Smooth muscle cell (in vitro differentiated cells): Measurements from ENCODE around the gene TMIGD1. TPM values are rescaled to one million over a fixed set of nuclear protein-coding genes. Genes with fewer than 3 reads are reported as not detected.

Source experiments
- DNase-seq: peaks from one replicate; lab custom pipeline; 2025; ENCODE audit not compliant: unreplicated experiment; lab: John Stamatoyannopoulos, UW
- H2AFZ ChIP-seq: fragments of 200-600 bp; sonication (generic); 2 replicates; pipeline ENCODE4 v1.6.0; 2016; ENCODE audit warnings: antibody characterized with exemption, low read depth, mild to moderate bottlenecking
- H3F3A ChIP-seq: fragments of 200-600 bp; sonication (generic); 2 replicates; pipeline ENCODE4 v1.6.0; 2017; ENCODE audit warnings: antibody characterized with exemption, low read depth
- H3K27ac ChIP-seq: fragments of 200-600 bp; sonication (generic); 2 replicates; pipeline ENCODE4 v1.5.1; 2016; ENCODE audit warnings: low read depth, mild to moderate bottlenecking
- H3K27me3 ChIP-seq: fragments of 200-600 bp; sonication (generic); 2 replicates; pipeline ENCODE4 v1.6.1; 2016; ENCODE audit warnings: low read depth, mild to moderate bottlenecking
- H3K36me3 ChIP-seq: fragments of 200-600 bp; sonication (generic); 2 replicates; pipeline ENCODE4 v1.5.1; 2016; ENCODE audit warnings: low read depth
- H3K4me1 ChIP-seq: fragments of 200-600 bp; sonication (generic); 2 replicates; pipeline ENCODE4 v1.5.1; 2016; ENCODE audit warnings: low read depth
- H3K4me2 ChIP-seq: fragments of 200-600 bp; sonication (generic); 2 replicates; pipeline ENCODE4 v1.6.0; 2016; ENCODE audit warnings: mild to moderate bottlenecking
- H3K4me3 ChIP-seq: fragments of 200-600 bp; sonication (generic); 2 replicates; pipeline ENCODE4 v1.5.1; 2016; ENCODE audit warnings: mild to moderate bottlenecking
- H3K79me2 ChIP-seq: fragments of 200-600 bp; sonication (generic); 2 replicates; pipeline ENCODE4 v1.6.0; 2016; ENCODE audit warnings: low read depth, mild to moderate bottlenecking
- H3K9ac ChIP-seq: fragments of 200-600 bp; sonication (generic); 2 replicates; pipeline ENCODE4 v1.6.0; 2016; ENCODE audit warnings: low read depth
- H3K9me3 ChIP-seq: fragments of 200-600 bp; sonication (generic); replicated peaks from 2 replicates; pipeline ENCODE4 v1.5.1; 2016; ENCODE audit warnings: low read depth
- H4K20me1 ChIP-seq: fragments of 200-600 bp; sonication (generic); 2 replicates; pipeline ENCODE4 v1.6.0; 2016; ENCODE audit warnings: low read depth
- WGBS: methylation state at CpG from one replicate; pipeline ENCODE4 v1.1.7; 2016; ENCODE audit warnings: low lambda C conversion rate; 5-methylcytosine and 5-hydroxymethylcytosine counted together
- polyA plus RNA-seq: library from polyadenylated mRNA; unstranded; fragments of >200 nt; fragmentation: Nextera tagmentation; extraction: Ambion mirVana; gene quantifications from 2 replicates; pipeline ENCODE4 v1.2.1, GENCODE V29; 2016
- total RNA-seq: library from RNA; depleted of rRNA; stranded (reverse); fragments of >200 nt; gene quantifications from 2 replicates; pipeline ENCODE4 v1.2.3, GENCODE V29; 2014
- TF ChIP-seq, protein P1 (sequence below): fragments of 200-600 bp; sonication (generic); IDR thresholded peaks from 2 replicates; pipeline ENCODE4 v1.5.1; 2017; ENCODE audit warnings: borderline replicate concordance, mild to moderate bottlenecking, antibody characterized with exemption; ENCODE audit not compliant: insufficient read depth, poor library complexity, severe bottlenecking

TMIGD1 gene
- total and polyA plus RNA-seq, 2 experiments from 2014 or later, result not detected

DNA sequence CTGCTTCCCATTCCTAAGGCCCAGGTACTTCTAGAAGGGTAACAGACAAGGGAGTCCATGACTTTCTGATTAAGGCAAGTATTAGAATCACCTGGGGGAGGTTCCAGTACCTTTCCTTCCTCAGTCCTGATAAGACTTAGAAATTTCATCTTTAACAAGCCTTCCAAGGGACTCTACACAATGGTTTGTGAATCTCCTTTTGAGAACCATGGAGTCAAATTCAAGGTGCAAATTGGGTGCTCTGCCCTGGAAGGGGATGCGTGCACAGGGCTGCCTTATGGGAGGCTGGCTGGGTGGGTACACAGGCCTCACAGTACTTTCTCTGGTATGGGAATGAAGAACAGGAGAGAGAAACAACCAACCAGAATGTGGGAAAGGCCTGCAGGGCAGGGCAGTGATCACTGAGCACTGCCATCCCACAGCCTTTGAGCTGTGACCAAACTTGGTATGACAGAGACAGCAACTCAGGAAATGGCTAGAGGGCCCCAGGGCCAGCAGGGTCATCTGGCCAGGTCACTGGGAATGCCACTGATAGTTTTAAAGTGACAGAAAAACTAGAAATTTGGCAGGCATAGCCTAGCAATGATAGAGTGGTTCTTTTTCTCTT, 3.6 kb upstream of the TMIGD1 start:
- H3K4me3 ChIP-seq, result no peak overlapping the region
- H2AFZ ChIP-seq, result no peak overlapping the region
- H3K79me2 ChIP-seq, result no peaks in the 10 kb centered on the region
- no peaks in the 10 kb centered on the region for H4K20me1 ChIP-seq
- TF ChIP-seq, protein P1, sequence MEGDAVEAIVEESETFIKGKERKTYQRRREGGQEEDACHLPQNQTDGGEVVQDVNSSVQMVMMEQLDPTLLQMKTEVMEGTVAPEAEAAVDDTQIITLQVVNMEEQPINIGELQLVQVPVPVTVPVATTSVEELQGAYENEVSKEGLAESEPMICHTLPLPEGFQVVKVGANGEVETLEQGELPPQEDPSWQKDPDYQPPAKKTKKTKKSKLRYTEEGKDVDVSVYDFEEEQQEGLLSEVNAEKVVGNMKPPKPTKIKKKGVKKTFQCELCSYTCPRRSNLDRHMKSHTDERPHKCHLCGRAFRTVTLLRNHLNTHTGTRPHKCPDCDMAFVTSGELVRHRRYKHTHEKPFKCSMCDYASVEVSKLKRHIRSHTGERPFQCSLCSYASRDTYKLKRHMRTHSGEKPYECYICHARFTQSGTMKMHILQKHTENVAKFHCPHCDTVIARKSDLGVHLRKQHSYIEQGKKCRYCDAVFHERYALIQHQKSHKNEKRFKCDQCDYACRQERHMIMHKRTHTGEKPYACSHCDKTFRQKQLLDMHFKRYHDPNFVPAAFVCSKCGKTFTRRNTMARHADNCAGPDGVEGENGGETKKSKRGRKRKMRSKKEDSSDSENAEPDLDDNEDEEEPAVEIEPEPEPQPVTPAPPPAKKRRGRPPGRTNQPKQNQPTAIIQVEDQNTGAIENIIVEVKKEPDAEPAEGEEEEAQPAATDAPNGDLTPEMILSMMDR, result no peak
- WGBS, result 96% methylated on average over 1 of the region's 1 CpG
- H3F3A ChIP-seq, result no peaks in the 10 kb centered on the region
- no peak overlapping the region for H3K27ac ChIP-seq
- H3K36me3 ChIP-seq, result no peaks in the 10 kb centered on the region
- peaks cover 7% of the 10 kb centered on the region for H3K4me1 ChIP-seq
- no peaks in the 10 kb centered on the region for H3K27me3 ChIP-seq
- no peak overlapping the region for H3K4me2 ChIP-seq
- H3K9me3 ChIP-seq, result no peaks in the 10 kb centered on the region
- no peak for DNase-seq
- no peak overlapping the region for H3K9ac ChIP-seq

GRCh38 chr17:30336369-30337171, 2.7 kb upstream of the TMIGD1 start:
- WGBS, result 54% methylated on average over 8 of the region's 8 CpGs
- Histone ChIP-seq H3K4me1 (peaks cover 7% of the 10 kb centered on the region), H3K79me2 (no peaks in the 10 kb centered on the region), H3K4me2 (no peak overlapping the region), H4K20me1 (no peaks in the 10 kb centered on the region), H3K27me3 (no peaks in the 10 kb centered on the region), H3F3A (no peaks in the 10 kb centered on the region), H3K27ac (no peak overlapping the region), H3K4me3 (no peak overlapping the region), H3K36me3 (no peaks in the 10 kb centered on the region), H3K9ac (no peak overlapping the region), H3K9me3 (no peaks in the 10 kb centered on the region), H2AFZ (no peak overlapping the region)
- no peak for DNase-seq
- TF ChIP-seq, protein P1, result peak; percentile 53

GRCh38 chr17:30334421-30334820, 564 bp upstream of the TMIGD1 start:
- 94% methylated on average over 4 of the region's 4 CpGs for WGBS
- Histone ChIP-seq H3K9ac (no peak overlapping the region), H3K79me2 (no peaks in the 10 kb centered on the region), H2AFZ (no peak overlapping the region), H3K4me3 (no peak overlapping the region), H3K9me3 (no peaks in the 10 kb centered on the region), H3K36me3 (no peaks in the 10 kb centered on the region), H4K20me1 (no peaks in the 10 kb centered on the region), H3K4me1 (no peaks in the 10 kb centered on the region), H3K27me3 (no peaks in the 10 kb centered on the region), H3K4me2 (no peak overlapping the region), H3F3A (no peaks in the 10 kb centered on the region), H3K27ac (no peak overlapping the region)
- TF ChIP-seq, protein P1, result no peak
- no peak for DNase-seq
